Stimulated activated CD4-positive, alpha-beta T cell treated with anti-CD3 and anti-CD28 coated beads, Interleukin-2, amount 100 ng/mL, for 4 hours (primary cell): ENCODE results near the gene IFNGR2.
A peak's percentile ranks its signal among the peaks of the same experiment; 100 is the strongest.
"Not testable (repeated sequence)": the region's sequence is repeated elsewhere in the genome, so short reads cannot be mapped to it uniquely, and the experiment has no call there.

Source experiments
- DNase-seq: peaks from one replicate; pipeline ENCODE4 v3.0.0-alpha.2; 2020; ENCODE audit warnings: low read depth

The IFNGR2 gene

DNA sequence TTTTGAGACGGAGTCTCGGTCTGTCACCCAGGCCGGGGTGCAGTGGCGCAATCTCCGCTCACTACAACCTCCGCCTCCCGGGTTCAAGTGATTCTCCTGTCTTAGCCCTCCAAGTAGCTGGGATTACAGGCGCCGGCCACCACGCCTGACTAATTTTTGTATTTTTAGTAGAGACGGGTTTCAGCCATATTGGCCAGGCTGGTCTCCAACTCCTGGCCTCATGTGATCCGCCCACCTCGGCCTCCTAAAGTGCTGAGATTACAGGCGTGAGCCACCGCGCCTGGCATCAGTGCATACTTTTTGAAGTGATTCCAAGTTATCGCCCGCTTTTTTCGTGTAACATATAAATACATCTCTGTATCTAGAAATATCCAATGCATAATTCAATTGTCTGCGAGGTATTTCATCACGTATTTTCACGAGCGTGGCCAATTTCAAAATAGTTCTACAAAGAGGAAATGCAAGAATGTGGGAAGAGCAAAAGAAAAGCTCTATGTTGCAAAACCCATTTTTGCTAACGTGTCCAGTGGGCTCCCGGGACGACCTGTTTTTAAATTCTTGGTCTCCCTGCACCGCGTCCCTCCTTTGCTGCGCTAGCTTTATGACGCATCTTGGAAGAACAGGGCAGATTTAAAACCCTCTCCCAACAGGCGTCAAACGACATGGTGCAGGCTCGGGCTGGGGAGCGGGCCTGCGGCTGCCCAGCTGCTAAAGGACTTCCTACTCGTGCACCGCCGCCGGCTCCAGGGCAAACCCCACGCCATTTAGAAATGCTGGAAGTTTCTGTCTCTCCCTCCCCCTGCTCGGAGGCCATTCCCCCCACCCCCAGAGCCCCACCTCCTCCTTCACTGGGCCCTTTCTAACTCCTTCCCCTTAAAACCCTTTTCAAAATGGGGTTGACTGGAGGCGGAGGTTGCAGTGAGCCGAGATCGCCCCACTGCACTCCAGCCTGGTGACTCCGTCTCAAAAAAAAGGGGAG is 923 bp upstream of the IFNGR2 start:
- DNase-seq: no peak

DNA sequence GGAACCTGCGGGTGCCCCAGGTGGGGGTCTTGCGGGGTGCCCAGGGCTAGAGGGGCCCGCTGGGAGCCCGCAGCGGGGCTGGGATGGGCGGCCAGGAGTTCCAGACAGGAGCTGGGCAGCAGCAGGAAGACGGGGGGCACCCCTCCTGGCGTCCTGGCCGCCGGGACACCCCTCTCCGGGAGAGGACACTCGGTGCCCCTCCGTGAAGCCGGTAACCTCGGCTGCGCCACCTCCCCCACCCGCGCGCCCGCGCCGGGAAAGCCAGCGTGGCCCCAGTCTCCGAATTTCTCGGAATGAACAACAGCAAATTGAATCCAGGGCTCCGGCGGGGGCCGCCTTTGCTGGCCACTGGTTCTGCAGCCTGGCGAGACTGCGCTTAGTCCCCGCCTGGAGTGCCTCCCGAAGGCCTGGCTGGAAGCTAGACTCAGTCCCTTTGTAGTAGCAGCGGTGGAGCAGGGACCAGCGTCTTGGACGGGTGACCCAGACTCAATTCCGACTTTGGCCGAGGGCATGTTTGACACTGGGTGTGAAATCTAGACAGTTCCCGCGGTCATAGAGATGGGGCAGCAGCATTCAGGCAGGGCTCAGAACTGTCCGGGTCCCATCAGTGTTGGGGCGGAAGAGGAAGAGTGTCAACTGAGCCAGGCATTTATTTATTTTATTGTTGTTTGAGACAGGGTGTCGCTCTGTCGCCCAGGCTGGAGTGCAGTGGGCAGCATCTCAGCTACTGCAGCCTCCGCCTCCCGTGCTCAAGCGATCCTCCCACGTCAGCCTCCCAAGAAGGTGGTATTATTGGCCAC is 773 bp downstream of the IFNGR2 start:
- peak; percentile 19 for DNase-seq

DNA sequence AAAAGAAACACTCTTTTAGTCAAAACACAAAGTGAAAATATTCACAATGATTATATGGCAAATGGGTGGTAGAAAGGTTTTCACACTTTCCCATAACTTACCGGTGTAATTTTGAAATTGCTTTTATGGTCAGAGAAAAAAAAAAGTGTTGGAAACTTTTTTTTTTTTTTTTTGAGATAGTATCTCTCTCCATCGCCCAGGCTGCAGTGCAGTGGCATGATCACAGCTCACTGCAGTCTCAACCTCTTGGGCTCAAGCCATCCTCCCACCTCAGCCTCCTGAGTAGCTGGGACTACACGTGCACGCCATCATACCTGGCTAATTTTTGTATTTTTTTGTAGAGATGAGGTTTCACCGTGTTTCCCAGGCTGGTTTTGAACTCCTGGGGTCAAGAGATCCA is 3.3 kb downstream of the IFNGR2 start:
- DNase-seq: no peak

DNA sequence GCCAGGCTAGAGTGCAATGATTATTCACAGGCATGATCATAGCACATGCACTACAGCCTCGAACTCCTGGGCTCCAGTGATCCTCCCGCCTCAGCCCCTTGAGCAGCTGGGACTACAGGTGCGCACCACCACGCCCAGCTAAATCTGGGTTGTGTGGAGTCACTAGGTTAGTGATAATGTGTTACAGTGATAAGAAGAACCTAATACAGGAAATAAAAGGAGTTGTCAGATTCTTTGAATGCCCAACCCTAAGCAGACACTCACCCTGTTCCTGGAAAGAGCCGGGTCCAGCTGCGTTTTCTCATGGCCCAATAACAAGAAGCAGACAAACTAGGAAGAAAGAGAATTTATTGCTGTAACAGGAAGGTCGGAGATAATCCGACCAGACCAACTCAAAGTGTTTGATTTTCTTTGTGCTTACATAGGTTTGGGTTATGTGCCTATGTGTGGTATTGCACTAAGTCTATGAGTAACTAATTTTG is 8.8 kb downstream of the IFNGR2 start:
- no peak for DNase-seq

DNA sequence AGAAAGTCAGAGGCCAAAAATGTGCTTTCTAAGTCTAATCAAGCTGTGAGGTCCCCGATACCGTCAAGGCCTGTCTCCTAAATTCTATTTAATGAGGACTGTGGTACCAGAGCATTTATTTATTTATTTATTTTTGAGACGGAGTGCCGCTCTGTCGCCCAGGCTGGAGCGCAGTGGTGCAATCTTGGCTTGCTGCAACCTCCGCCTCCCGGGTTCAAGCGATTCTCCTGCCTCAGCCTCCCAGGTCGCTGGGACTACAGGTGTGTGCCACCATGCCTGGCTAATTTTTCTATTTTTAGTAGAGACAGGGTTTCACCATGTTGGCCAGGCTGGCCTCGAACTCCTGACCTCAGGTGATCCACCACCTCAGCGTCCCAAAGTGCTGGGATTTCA is 9.2 kb downstream of the IFNGR2 start:
- DNase-seq: not testable (repeated sequence)

DNA sequence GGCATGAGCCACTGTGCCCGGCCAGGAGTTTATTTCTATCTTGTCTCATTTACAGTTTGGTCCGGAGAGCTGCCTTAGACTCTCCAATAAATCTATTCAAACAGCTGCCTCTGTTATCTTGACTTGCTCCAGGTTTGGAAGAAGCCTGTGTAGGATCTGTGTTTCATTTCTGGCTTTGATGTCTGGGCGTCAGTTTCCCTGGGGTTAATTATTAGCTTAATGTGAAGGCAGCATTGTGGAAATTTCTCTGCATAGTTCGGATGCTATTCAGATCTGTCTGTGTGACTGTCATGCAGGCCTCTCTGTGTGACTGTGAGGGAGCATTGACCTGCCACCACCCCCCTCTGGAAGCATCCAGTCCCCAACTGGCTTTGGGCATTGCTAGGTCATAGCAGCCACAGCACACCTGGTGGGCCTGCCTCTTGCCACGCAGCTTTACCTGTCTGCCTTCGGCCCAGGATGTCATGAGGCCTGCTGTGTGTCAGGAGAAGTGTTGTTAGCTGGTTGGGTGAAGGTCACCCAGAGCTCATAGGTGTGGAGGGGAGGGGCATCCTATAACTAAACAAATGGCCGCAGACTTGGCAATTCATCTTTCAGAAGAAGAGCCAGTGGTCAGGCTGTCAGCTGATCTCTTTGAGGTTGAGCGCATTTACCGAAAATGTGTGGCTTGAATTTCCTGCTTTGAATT is 9.8 kb downstream of the IFNGR2 start:
- no peak for DNase-seq

DNA sequence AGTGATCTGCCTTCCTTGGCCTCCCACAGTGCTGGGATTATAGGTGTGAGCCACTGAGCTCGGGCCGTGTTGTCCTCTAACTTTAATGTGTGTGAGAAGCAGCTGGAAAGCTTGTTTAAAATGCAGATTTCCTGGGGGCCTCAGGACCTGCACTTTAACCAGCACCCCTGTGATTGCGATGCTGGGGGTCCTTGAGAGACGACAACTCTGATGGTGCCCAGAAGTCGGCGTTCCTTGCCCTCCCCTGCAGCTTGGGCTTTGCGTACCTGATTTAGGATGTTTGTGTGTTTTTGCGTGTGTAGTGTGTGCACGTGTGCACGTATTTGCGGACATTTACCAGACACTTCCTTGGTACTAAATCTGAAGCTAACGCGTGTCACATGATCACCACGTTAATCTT is 10.9 kb downstream of the IFNGR2 start:
- DNase-seq: no peak

DNA sequence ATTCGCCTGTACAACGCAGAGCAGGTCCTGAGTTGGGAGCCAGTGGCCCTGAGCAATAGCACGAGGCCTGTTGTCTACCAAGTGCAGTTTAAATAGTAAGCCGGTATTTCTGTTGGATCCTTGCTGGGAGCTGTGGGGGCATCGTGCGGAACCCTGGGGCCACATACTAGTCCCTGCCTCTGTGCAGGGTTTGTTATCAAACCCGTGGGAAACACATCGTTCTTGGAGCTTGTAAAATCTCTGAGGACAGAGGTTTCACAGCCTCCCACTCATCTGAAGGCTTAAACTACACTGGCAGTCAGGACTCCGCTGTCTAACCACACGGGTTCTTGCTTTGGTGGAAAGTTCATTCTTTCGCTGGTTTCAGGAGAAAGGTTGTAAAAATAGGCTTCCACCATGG is 11.7 kb downstream of the IFNGR2 start:
- DNase-seq: no peak

DNA sequence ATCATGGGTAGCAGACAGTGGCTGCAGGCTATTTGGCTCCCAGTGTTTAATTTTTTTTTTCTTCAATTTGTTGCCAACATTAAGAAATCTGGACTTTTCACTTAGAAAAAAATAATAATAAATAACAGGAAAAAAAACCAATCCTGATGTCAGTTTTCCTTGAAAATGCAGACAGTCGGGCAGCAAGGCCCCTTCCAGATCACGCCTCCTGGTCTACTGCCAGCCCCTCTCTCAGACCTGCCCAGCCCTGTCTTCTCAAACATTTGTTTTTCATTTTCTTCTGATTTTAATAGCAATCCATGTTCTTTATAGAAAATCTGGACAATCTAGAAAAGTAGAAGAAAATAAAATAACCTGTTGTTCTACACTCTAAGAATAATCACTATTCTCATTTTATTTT is 15.5 kb downstream of the IFNGR2 start:
- DNase-seq: no peak

DNA sequence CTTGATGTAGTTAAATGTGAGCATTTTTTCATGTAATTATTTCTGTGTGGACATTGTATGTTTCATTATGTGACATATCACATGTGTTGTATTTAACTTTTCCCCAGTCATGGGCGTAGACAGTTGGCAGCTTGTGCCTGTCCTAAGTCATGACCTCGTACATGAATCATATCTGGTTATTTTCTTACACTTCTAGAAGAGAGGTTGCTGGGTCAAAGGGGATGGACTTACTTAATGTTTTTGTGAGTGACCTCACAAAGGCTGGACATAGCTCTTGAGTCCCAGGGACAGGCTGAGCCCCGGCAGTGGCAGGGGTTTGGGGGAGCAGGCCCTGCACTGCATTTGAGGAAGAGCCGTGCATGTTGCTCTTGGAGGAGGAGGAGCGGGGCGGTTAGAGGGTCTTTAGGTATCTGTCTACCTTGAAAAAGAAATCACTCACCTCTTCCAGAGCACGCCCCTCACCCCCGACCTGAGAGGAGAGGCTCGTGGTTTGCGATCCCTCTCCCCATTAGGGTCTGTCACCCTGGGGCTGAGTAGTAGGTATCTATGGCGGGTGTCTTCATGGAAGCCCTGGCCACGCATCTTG is 16.4 kb downstream of the IFNGR2 start:
- DNase-seq: no peak

DNA sequence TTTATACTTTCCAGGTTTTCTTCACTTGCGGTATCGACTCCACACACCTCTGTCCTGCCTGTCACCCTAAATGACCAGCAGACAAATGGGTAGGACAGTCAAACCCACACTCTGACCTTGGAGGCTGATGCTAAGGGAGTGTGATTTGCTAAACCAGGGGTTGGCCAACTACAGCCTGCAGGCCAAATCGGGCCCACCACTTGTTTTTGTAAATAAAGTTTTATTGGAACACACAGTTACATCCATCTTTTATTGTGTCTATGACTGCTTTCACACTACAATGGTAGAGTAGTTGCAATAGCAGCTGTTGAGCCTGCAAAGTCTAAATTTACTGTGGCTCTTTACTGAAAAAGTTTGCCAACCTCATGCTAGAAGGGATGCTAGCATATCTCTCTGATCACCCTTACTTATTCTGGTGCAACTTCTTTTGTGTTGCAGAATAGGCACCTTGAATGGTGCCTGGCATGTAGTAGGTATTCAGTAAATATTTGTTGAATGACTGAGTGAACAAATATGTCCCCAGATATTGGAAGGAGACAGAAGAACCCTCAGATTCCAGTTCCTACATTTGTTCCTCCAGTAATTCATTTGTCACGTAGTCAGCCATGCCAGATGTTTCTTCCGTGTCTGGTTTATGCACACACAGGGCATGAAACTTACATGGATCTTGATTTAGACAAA is 18.6 kb downstream of the IFNGR2 start:
- DNase-seq: no peak

DNA sequence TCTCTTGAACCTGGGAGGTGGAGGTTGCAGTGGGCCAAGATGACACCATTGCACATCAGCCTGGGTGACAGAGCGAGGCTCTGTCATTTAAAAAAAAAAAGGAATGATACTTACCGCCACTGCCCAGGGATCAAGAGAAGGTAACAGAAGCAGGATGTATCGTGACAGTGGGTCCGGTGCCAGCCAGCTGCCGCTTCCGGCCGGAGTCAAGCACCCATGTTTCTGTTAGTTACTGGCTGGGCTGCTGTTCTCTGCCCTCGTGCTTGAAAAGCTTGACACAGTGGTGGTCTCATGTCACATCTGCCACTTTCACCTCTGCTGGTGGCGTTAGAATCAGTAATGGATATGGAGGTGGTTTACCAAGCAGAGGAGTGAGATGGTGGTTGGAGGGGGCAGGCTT is 21.0 kb downstream of the IFNGR2 start:
- no peak for DNase-seq

DNA sequence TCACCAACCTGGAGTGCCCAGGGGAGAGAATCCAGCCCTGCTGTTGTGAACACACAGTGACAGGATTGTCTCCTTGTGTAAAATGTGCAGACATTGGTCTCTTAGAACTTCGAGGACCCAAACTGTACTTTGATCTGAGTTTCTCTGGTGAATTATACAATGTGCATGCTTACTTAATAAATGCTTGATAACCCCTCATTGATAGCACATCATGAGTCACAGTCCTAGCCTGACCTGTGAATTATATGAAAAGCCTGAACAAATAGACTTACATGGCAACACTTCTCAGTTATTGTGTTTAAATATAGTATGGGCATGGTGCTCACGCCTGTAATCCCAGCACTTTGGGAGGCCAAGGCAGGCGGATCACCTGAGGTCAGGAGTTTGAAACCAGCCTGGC is 22.6 kb downstream of the IFNGR2 start:
- no peak for DNase-seq

DNA sequence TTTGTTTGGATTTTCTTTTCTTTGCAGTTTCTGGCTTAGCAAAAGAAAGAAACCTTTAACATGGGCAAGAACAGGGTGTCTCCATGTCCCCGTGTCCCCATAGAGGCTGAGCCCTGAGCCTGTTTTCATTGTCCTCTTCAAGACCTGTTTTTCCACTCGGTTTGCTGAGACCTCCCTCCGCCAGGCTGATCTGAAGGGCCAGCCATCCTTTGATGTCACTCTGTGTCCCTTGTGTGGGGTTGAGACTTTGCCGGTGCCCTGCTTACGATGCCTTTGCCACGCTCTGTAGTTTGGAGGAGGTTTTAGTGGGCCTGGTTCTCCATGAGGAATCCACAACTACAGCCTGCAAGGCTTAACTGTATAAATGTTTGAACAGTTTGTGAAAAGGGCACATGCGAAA is 23.8 kb downstream of the IFNGR2 start:
- DNase-seq: no peak

DNA sequence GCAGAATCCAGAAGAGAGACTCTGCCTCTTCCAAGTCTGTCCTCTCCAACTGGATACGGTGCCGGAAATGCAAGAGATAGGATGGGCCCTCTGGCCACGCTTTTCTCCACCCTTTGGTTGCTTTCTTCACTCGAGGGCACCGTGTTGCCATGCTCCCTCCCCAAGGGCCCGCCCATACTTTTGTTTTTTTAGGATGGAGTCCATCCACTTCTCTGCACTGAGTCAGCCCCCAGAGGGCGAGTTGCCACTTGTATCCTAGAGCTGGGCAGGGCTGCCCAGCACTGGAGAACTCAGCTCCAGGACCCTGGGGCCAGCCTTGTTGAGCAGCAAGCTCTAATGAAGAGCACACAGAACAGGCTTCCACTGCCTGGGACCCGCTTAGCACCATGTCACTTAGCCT is 25.5 kb downstream of the IFNGR2 start:
- no peak for DNase-seq

DNA sequence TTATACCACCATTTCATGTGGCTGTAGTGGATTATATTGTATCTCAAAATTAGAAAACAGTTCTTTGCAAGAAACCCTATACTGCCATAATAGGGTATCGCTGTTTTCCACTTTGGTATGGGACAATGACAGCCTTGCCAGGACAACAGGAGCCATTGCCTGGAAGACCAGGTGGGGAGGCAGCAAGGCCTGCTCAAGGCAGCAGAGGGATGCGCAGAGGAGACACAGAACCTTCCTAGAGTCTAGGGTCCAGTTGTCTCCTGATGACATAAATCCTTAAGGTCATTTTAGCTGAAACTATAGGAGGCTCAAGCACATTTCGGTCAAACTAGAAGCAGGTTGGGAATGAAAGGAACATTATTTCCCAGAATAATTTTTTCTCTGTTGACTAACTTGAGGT is 27.6 kb downstream of the IFNGR2 start:
- DNase-seq: no peak

DNA sequence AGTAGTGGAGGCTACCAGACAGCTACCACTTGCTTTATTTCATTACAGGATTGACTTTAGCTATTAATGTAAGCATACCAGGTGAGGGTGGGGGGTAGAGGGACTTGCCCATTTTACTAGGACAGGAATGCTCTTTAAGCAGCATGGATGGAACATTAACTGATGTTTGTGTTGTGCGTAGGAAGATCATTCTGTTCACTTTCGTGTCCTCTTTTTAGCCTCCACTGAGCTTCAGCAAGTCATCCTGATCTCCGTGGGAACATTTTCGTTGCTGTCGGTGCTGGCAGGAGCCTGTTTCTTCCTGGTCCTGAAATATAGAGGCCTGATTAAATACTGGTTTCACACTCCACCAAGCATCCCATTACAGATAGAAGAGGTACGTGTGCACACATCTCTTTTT is 29.3 kb downstream of the IFNGR2 start:
- no peak for DNase-seq

DNA sequence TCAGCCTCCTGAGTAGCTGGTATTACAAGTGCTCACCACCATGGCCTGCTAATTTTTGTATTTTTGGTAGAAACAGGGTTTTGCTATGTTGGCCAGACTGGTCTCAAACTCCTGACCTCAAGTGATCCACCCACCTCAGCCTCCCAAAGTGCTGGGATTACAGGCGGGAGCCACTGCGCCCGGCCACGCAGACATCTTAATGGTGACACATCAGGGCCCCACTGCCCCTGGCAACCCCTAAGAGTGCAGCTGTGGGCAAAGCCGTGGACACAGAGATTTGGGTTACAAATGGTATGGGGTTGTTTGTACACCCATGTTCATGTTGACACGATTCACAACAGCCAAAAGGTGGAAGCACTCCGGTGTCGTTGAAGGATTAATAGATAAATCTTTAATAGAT is 29.8 kb downstream of the IFNGR2 start:
- no peak for DNase-seq

DNA sequence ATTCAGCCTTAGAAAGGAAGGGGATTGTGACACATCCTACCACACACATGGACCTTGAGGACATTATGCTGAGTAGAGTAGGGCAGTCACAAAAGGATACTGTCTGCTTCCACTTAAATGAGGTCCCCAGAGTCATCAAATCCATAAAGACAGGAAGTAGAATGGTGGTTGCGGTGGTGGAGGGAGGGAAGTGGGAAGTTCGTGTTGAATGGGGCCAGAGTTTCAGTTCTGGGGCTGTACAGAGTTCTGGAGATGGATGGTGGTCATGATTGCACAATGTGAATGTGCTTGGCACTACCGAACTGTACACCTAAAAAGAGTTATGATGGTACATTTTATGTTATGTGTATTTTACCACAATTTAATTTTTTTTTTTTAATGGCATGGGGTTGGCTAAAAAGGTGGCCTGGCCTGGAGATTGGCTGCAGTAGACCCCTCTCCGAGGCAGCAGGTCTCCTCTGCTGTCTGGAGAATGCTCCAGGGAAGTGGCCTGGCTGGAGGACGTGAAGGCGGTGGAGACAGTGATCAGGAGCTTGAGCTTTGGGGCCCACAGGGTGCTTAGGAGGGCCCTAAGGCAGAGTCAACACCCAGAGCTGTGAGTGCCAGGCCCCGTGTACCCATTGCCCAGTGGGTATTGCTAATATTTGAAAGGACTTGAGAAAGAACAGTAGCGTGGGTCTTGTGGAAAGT is 30.4 kb downstream of the IFNGR2 start:
- DNase-seq: no peak

DNA sequence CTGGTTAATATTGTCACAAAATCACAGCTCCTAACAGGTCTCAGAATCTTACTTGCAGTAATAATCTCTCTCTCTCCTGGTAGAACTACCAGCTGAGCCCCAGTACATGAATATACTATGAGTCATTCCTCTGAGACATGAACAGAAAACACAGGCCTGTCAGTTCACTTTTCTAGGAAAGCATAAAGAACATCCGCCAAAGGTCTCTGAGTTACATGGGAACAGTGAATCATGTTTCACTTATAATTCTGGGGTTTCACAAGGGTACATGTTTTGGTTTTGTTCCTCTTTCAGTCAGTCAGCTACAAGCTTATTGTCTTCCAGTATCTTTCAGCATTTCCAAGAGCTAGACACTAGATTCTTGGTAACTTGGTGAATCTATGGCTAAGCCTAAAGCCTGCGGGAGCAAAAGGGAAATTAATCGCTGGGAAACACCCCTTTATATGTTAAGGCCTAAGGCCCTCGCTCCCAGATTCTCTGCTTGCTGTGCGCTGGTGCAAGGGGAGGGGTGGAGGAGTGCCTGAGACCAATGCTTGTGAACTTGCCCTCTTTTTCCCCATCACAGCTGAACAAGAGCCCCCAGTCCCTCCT is 31.7 kb downstream of the IFNGR2 start:
- peak; percentile 15 for DNase-seq

DNA sequence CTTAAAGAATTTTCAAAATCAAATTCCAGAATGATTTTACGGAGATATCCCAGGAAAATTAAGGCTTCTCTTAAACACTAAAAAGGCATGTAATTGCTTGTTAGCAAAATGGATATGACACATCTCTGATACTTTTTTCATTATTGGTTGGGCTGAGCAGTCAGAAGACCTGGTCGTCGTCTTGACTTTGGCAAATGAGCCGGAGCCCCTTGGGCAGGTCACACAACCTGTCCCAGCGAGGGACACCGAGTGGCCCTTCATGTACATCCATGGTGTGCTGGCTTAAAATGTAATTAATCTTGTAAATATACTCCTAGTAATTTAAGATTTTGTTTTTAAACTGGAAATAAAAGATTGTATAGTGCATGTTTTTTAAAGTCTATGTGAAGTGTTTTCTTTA is 33.9 kb downstream of the IFNGR2 start:
- no peak for DNase-seq
